Measurements from ENCODE around the gene ZSWIM3. TPM values are rescaled to one million over a fixed set of nuclear protein-coding genes. Genes with fewer than 3 reads are reported as not detected.
A peak's percentile ranks its signal among the peaks of the same experiment; 100 is the strongest.

ZSWIM3 gene
- total and polyA plus RNA-seq, 4 experiments from 2014 or later: 0.77 to 7.1 (median 4.6) TPM

DNA sequence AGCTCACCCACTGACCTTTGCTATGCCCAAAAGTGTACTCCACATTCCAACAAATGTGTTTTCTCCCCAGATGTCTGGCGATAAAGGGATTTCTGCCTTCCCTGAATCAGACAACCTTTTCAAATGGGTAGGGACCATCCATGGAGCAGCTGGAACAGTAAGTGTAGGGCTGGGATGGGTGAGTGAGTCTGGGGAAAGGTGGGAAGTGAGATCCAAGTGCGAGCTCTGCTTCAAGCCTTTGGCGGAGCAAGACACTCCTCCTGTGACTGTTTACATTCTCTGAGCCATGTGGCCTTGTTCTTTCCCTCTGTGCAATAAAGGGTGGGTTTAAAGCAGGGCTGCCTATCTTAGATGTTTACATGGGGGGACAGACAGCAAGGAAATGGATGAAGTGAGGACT is 43.1 kb upstream of the ZSWIM3 start:
- Histone ChIP-seq H3K4me1 (ENCODE audit: insufficient read depth, low read length) (peaks cover 15% of the 10 kb centered on the region), H3K4me3 (ENCODE audit: low read length in 2 of 2) (no peak overlapping the region), H3K36me3 (ENCODE audit: insufficient read depth, low read length) (peaks cover 2% of the 10 kb centered on the region), H3K9me3 (ENCODE audit: control insufficient read depth in 1 of 2, low read length in 2 of 2) (no peaks in the 10 kb centered on the region), H3K27me3 (ENCODE audit: insufficient read depth, low read length) (no peaks in the 10 kb centered on the region), H3K27ac (ENCODE audit: low read depth, low read length) (no peak overlapping the region)
- no peak for DNase-seq
- POLR2A ChIA-PET (ENCODE audit: partially characterized antibody): no interaction called here
- Mint-ChIP-seq H3K27me3 (peaks cover 0 to 2% of the 10 kb centered on the region in 2 donors), H3K4me3 (no peak overlapping the region), H3K27ac (no peak overlapping the region), H3K4me1 (peaks cover 7 to 23% (median 14%) of the 10 kb centered on the region in 4 donors), H3K9me3 (no peaks in the 10 kb centered on the region), H3K36me3 (peaks cover 17 to 22% of the 10 kb centered on the region in 2 donors)
- CTCF ChIA-PET (ENCODE audit: partially characterized antibody): interaction anchor here (1.7 kb wide), 1 partner anchor 15 kb away, joined by 9 read pairs; no protein-coding TSS in a partner anchor
- intact Hi-C loops (cut with micrococcal nuclease): no loop called here

DNA sequence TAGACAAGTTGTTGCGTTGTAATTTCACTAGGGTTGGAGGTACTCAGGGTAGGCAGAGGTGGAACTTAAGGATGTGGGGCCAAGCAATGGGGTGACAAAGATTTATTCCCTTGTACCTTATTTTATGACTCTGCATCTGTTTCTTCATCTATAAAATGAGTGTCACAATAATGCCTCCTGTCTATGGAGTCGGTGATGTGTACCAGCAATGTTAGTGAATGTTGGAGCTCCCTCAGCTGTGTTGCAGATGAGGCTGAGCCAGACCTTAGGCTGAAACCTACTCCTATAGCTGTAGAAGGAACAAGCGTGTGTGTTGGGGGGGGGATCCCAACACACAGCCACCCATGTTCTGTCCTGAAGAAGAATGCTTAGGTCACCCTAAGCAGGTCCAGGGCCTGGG is 40.5 kb upstream of the ZSWIM3 start:
- ChIA-PET CTCF (ENCODE audit: partially characterized antibody) (interaction anchor here (0.6 to 1.0 kb wide), 2 partner anchors 73 to 147 kb away, joined by 3 read pairs; no protein-coding TSS in a partner anchor), POLR2A (ENCODE audit: partially characterized antibody) (interaction anchor here (0.6 kb wide), 1 partner anchor 459 kb away, joined by 3 read pairs; no protein-coding TSS in a partner anchor)
- Mint-ChIP-seq H3K27me3 (peaks cover 0 to 4% of the 10 kb centered on the region in 2 donors), H3K4me1 (peaks cover 4 to 19% (median 13%) of the 10 kb centered on the region in 4 donors), H3K4me3 (no peak overlapping the region), H3K36me3 (peaks cover 0 to 4% of the 10 kb centered on the region in 2 donors), H3K27ac (no peak overlapping the region), H3K9me3 (no peaks in the 10 kb centered on the region)
- Histone ChIP-seq H3K4me1 (ENCODE audit: insufficient read depth, low read length) (peaks cover 11% of the 10 kb centered on the region), H3K9me3 (ENCODE audit: control insufficient read depth in 1 of 2, low read length in 2 of 2) (no peaks in the 10 kb centered on the region), H3K36me3 (ENCODE audit: insufficient read depth, low read length) (no peaks in the 10 kb centered on the region), H3K27ac (ENCODE audit: low read depth, low read length) (no peak overlapping the region), H3K4me3 (ENCODE audit: low read length in 2 of 2) (no peak overlapping the region), H3K27me3 (ENCODE audit: insufficient read depth, low read length) (no peaks in the 10 kb centered on the region)
- no peak for DNase-seq
- intact Hi-C loops (cut with micrococcal nuclease): no loop called here

DNA sequence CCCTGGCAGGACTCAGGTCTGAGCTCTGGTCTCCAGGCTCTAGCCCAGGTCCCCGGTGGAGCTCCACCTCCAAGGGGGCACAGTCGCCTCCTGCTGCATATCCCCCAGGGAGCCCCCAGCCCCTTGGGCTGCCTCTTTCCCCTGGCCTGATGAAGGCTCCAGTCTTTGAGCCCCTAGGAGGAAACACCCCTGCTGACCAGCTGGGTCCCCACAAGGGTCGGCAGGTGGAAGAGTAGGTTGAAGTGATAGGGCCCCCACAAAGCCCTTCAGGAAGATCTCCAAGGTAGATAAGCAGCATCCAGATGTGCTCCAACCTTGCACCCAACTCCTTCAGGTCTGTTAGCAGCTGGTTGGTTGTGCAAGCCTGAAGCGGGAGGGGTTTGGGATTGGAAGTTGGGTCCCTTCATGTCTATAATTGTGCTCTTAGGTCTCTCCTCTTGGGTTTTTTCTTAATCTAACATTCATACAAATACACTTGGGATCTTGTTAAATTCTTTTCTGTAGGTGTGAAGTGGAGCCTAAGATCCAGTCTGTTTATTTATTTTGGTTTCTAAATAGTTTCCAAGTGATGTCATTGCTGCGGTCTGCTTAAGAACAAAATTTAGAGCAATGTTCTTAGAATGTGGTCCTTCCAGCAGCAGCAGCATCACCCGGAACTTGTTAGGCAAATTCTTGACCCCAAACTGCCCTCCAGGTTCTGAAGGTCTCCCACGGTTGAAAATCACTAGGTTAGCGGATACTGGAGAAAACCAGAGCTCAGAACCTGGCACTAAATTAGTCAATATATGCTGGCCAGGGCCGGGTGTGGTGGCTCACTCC is 39.8 kb upstream of the ZSWIM3 start:
- Histone ChIP-seq H3K4me1 (ENCODE audit: insufficient read depth, low read length) (peaks cover 9% of the 10 kb centered on the region), H3K27me3 (ENCODE audit: insufficient read depth, low read length) (no peaks in the 10 kb centered on the region), H3K36me3 (ENCODE audit: insufficient read depth, low read length) (no peaks in the 10 kb centered on the region), H3K27ac (ENCODE audit: low read depth, low read length) (no peak overlapping the region), H3K9me3 (ENCODE audit: control insufficient read depth in 1 of 2, low read length in 2 of 2) (no peaks in the 10 kb centered on the region), H3K4me3 (ENCODE audit: low read length in 2 of 2) (no peak overlapping the region)
- H3K4me3 Mint-ChIP-seq: peak overlapping the region in 1 of 8 donors; percentile 20
- H3K27me3 Mint-ChIP-seq: peaks cover 0 to 9% of the 10 kb centered on the region in 2 donors
- no peak for DNase-seq
- H3K9me3 Mint-ChIP-seq: no peaks in the 10 kb centered on the region
- no peak overlapping the region for H3K27ac Mint-ChIP-seq
- intact Hi-C loops (cut with micrococcal nuclease): no loop called here
- H3K36me3 Mint-ChIP-seq: no peaks in the 10 kb centered on the region
- H3K4me1 Mint-ChIP-seq: peaks cover 4 to 16% (median 12%) of the 10 kb centered on the region in 4 donors
- POLR2A ChIA-PET (ENCODE audit: partially characterized antibody): no interaction called here
- CTCF ChIA-PET (ENCODE audit: partially characterized antibody): no interaction called here

DNA sequence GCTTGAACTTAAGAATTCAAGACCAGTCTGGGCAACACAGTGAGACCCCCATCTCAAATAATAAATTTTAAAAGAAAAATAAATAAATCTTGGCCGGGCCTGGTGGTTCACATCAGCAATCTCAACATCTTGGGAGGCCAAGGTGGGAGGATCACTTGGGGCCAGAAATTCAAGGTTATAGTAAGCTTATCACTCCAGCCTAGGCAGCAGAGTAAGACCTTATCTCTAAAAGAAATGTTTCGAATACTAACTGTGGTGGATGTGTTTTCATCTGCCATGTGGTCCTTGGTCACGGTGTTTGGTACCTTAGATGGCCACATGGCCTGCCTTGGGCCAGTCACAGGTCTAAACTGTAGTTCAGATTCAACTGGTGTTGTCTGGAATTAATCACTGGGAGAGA is 39.2 kb upstream of the ZSWIM3 start:
- H3K27ac ChIP-seq (ENCODE audit: low read depth, low read length): no peak overlapping the region
- H3K9me3 ChIP-seq (ENCODE audit: control insufficient read depth in 1 of 2, low read length in 2 of 2): no peaks in the 10 kb centered on the region
- ChIA-PET CTCF (ENCODE audit: partially characterized antibody) (interaction anchor here (1.1 kb wide), 1 partner anchor 19 kb away, joined by 8 read pairs; no protein-coding TSS in a partner anchor), POLR2A (ENCODE audit: partially characterized antibody) (no interaction called here)
- Mint-ChIP-seq H3K9me3 (no peaks in the 10 kb centered on the region), H3K27ac (no peak overlapping the region), H3K36me3 (no peaks in the 10 kb centered on the region), H3K4me1 (peaks cover 2 to 10% (median 6%) of the 10 kb centered on the region in 4 donors), H3K27me3 (peaks cover 0 to 11% of the 10 kb centered on the region in 2 donors), H3K4me3 (no peak overlapping the region)
- H3K4me3 ChIP-seq (ENCODE audit: low read length in 2 of 2): no peak overlapping the region
- peaks cover 10% of the 10 kb centered on the region for H3K4me1 ChIP-seq (ENCODE audit: insufficient read depth, low read length)
- no peaks in the 10 kb centered on the region for H3K36me3 ChIP-seq (ENCODE audit: insufficient read depth, low read length)
- intact Hi-C loops (cut with micrococcal nuclease): no loop called here
- DNase-seq: no peak
- H3K27me3 ChIP-seq (ENCODE audit: insufficient read depth, low read length): no peaks in the 10 kb centered on the region

DNA sequence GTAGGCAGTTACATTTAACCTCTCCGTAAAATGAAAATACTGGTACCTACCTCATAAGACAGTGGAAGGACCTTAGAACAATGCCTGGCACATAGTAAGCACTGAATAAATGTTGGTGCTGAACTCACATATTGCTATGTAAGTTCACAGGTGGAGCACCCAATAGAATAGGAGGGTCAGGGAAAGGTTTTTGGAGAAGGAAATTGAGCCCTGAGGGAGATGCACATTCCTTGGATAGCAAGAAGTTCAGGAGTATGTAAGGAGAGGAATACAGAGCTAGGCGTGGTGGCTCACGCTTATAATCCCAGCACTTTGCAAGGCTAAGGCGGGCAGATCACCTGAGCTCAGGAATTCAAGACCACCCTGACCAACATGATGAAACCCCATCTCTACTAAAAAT is 37.9 kb upstream of the ZSWIM3 start:
- H3K27ac Mint-ChIP-seq: no peak overlapping the region
- intact Hi-C loops (cut with micrococcal nuclease): no loop called here

DNA sequence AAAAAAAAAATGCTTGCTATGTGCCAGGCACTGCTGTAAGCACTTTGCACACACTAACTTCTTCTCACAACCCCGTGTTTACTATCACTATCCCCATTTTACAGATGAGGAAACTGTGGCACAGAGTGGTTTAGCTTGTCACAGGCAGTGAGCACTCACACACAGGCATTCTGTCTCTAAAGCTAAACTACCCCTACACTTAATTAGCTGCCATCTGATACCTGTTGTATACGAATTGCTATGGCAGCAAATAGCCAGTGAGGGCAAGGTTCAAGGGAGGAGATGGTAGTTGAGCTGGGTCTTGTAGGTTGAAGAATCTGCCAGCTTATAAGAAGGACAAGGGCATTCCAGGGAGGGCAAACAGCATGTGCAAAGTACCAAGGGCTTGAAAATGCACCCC is 35.5 kb upstream of the ZSWIM3 start:
- intact Hi-C loops (cut with micrococcal nuclease): no loop called here
- no peaks in the 10 kb centered on the region for H3K36me3 Mint-ChIP-seq
- POLR2A ChIA-PET (ENCODE audit: partially characterized antibody): interaction anchor here (1.8 kb wide), 1 partner anchor 9 kb away, joined by 8 read pairs; the partner anchor contains the start of gene UBE2C
- peak overlapping the region in 1 of 7 donors; percentile 27 for H3K27ac Mint-ChIP-seq
- H3K27ac ChIP-seq (ENCODE audit: low read depth, low read length): no peak overlapping the region
- DNase-seq: no peak
- H3K36me3 ChIP-seq (ENCODE audit: insufficient read depth, low read length): no peaks in the 10 kb centered on the region
- no peaks in the 10 kb centered on the region for H3K9me3 ChIP-seq (ENCODE audit: control insufficient read depth in 1 of 2, low read length in 2 of 2)
- H3K4me3 ChIP-seq (ENCODE audit: low read length in 2 of 2): no peak overlapping the region
- CTCF ChIA-PET (ENCODE audit: partially characterized antibody): interaction anchor here (2.9 kb wide), 1 partner anchor 23 kb away, joined by 11 read pairs; no protein-coding TSS in a partner anchor
- peaks cover 6 to 21% of the 10 kb centered on the region in 2 donors for H3K27me3 Mint-ChIP-seq
- no peak overlapping the region for H3K4me3 Mint-ChIP-seq
- no peaks in the 10 kb centered on the region for H3K27me3 ChIP-seq (ENCODE audit: insufficient read depth, low read length)
- peaks cover 7 to 22% (median 15%) of the 10 kb centered on the region in 4 donors for H3K4me1 Mint-ChIP-seq
- peaks cover 7% of the 10 kb centered on the region for H3K4me1 ChIP-seq (ENCODE audit: insufficient read depth, low read length)
- H3K9me3 Mint-ChIP-seq: no peaks in the 10 kb centered on the region

More for the DNA sequence above, 37.9 kb upstream of the ZSWIM3 start:
- no peak for DNase-seq
- Histone ChIP-seq H3K36me3 (ENCODE audit: insufficient read depth, low read length) (no peaks in the 10 kb centered on the region), H3K27me3 (ENCODE audit: insufficient read depth, low read length) (no peaks in the 10 kb centered on the region), H3K4me1 (ENCODE audit: insufficient read depth, low read length) (peaks cover 7% of the 10 kb centered on the region), H3K9me3 (ENCODE audit: control insufficient read depth in 1 of 2, low read length in 2 of 2) (no peaks in the 10 kb centered on the region), H3K27ac (ENCODE audit: low read depth, low read length) (no peak overlapping the region), H3K4me3 (ENCODE audit: low read length in 2 of 2) (no peak overlapping the region)
- Mint-ChIP-seq H3K36me3 (no peaks in the 10 kb centered on the region), H3K4me3 (no peak overlapping the region), H3K27me3 (peaks cover 6 to 18% of the 10 kb centered on the region in 2 donors), H3K9me3 (no peaks in the 10 kb centered on the region), H3K4me1 (peaks cover 7 to 17% (median 11%) of the 10 kb centered on the region in 4 donors)
- CTCF ChIA-PET (ENCODE audit: partially characterized antibody): interaction anchor here (1.1 kb wide), 1 partner anchor 20 kb away, joined by 8 read pairs; no protein-coding TSS in a partner anchor
- POLR2A ChIA-PET (ENCODE audit: partially characterized antibody): interaction anchor here (1.0 kb wide), 1 partner anchor 11 kb away, joined by 4 read pairs; no protein-coding TSS in a partner anchor

DNA sequence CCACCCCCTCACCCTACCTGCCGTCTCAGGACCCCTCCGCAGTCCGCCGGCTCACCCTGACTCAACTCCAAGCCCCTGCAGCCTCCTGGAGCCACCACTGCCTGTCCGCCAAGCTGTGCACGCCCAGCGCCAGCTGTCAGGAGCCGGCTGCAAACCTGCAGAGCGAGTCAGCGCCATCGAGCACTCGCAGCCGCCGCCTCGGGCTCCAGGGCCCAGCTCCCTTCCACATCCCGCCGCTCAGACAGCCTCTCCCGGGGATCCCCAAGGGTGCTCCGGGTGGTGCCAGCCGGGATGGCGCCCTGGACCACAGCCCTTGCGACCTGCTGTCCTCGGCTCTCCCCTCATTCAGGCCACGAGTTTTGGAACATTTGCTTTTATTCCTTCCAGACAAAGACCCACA is 34.6 kb upstream of the ZSWIM3 start:
- Mint-ChIP-seq H3K27ac (peak overlapping the region in 1 of 7 donors; percentile 29), H3K4me3 (peak overlapping the region in 1 of 8 donors; percentile 34), H3K4me1 (peaks cover 7 to 22% (median 15%) of the 10 kb centered on the region in 4 donors), H3K36me3 (no peaks in the 10 kb centered on the region), H3K27me3 (peaks cover 6 to 21% of the 10 kb centered on the region in 2 donors), H3K9me3 (no peaks in the 10 kb centered on the region)
- Histone ChIP-seq H3K4me3 (ENCODE audit: low read length in 2 of 2) (no peak overlapping the region), H3K4me1 (ENCODE audit: insufficient read depth, low read length) (peaks cover 7% of the 10 kb centered on the region), H3K36me3 (ENCODE audit: insufficient read depth, low read length) (no peaks in the 10 kb centered on the region), H3K27me3 (ENCODE audit: insufficient read depth, low read length) (no peaks in the 10 kb centered on the region), H3K9me3 (ENCODE audit: control insufficient read depth in 1 of 2, low read length in 2 of 2) (no peaks in the 10 kb centered on the region), H3K27ac (ENCODE audit: low read depth, low read length) (no peak overlapping the region)
- DNase-seq: no peak
- POLR2A ChIA-PET (ENCODE audit: partially characterized antibody): interaction anchor here (0.9 to 2.3 kb wide), 3 partner anchors 10 to 36 kb away, joined by 3 to 13 read pairs (median 8); partner anchors contain the start of genes SNX21 and UBE2C
- CTCF ChIA-PET (ENCODE audit: partially characterized antibody): interaction anchor here (2.9 kb wide), 1 partner anchor 24 kb away, joined by 11 read pairs; no protein-coding TSS in a partner anchor
- intact Hi-C loops (cut with micrococcal nuclease): no loop called here

Measured in CD4-positive, alpha-beta memory T cell (primary cell).